Endothelial cell (in vitro differentiated cells): ENCODE results near the gene RETREG2. TPM values are rescaled to one million over a fixed set of nuclear protein-coding genes. Genes with fewer than 3 reads are reported as not detected.

ENCODE experiments used
- DNase-seq: peaks from one replicate; pipeline ENCODE4 v3.0.0; 2021; ENCODE audit warnings: low spot score
- H3K27ac Mint-ChIP-seq: one replicate; pipeline ENCODE4 v1.8.0; 2021; ENCODE audit warnings: mixed read lengths, inconsistent platforms; ENCODE audit not compliant: unreplicated experiment
- H3K27me3 Mint-ChIP-seq: one replicate; pipeline ENCODE4 v1.8.0; 2021; ENCODE audit warnings: mild to moderate bottlenecking, moderate library complexity, mixed read lengths, inconsistent platforms; ENCODE audit not compliant: unreplicated experiment
- H3K36me3 Mint-ChIP-seq: one replicate; pipeline ENCODE4 v1.8.0; 2021; ENCODE audit warnings: mild to moderate bottlenecking, low read depth, mixed read lengths, inconsistent platforms; ENCODE audit not compliant: unreplicated experiment
- H3K4me1 Mint-ChIP-seq: one replicate; pipeline ENCODE4 v1.8.0; 2021; ENCODE audit warnings: mild to moderate bottlenecking, mixed read lengths, inconsistent platforms; ENCODE audit not compliant: unreplicated experiment
- H3K4me3 Mint-ChIP-seq: one replicate; pipeline ENCODE4 v1.8.0; 2021; ENCODE audit warnings: mild to moderate bottlenecking, mixed read lengths, inconsistent platforms; ENCODE audit not compliant: unreplicated experiment
- H3K9me3 Mint-ChIP-seq: one replicate; pipeline ENCODE4 v1.8.0; 2021; ENCODE audit warnings: mixed read lengths, inconsistent platforms; ENCODE audit not compliant: unreplicated experiment
- total RNA-seq: library from RNA; stranded (reverse); fragmentation: NEBNext Ultra II Directional; extraction: Animal tissue kit (Norgen Biotek cat#: 25700); gene quantifications from one replicate; pipeline ENCODE4 v1.2.1, GENCODE V29; 2021; ENCODE audit not compliant: unreplicated experiment
- TF ChIP-seq, protein P1 (sequence below): fragments of 200-600 bp; sonication (generic); IDR thresholded peaks from one replicate; pipeline ENCODE4 v1.5.0; 2021; ENCODE audit warnings: antibody characterized with exemption; ENCODE audit not compliant: unreplicated experiment

RETREG2 gene
- total RNA-seq, 1 donor from 2014 or later: 90.6 TPM

DNA sequence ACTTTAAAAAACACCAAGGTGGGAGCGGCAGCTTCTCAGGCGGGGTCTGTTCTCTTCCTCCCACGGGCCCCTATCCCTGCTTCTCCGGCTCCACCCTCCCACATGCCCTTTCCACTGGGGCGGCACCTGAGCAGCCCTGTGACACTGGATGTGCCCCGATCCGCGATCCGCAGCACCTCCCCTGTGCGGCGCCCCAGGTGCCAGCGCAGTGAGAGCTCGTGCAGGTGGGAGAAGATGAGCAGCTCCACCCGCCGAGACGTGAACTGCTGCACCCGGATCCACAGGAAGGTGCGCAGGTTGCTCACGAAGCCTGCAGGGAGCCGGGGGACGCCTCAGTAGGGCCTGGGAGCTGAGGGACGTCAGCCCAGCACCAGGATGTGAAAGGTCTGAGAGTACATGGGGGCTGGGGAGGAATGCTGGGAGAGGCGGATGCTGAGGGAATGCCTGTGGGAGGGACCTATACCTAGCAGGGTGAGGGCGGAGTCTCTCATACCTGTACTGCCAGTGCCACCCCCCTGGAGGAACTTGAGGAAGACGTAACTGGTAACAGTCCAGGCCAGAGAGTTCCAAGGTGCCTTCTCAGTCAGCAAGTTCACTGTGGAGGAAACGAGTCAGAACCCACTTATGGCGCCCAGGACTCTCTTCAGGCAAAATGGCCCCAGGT, 37.9 kb downstream of the RETREG2 start:
- TF ChIP-seq, protein P1, sequence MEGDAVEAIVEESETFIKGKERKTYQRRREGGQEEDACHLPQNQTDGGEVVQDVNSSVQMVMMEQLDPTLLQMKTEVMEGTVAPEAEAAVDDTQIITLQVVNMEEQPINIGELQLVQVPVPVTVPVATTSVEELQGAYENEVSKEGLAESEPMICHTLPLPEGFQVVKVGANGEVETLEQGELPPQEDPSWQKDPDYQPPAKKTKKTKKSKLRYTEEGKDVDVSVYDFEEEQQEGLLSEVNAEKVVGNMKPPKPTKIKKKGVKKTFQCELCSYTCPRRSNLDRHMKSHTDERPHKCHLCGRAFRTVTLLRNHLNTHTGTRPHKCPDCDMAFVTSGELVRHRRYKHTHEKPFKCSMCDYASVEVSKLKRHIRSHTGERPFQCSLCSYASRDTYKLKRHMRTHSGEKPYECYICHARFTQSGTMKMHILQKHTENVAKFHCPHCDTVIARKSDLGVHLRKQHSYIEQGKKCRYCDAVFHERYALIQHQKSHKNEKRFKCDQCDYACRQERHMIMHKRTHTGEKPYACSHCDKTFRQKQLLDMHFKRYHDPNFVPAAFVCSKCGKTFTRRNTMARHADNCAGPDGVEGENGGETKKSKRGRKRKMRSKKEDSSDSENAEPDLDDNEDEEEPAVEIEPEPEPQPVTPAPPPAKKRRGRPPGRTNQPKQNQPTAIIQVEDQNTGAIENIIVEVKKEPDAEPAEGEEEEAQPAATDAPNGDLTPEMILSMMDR: no peak
- peaks cover 14% of the 10 kb centered on the region for H3K4me1 Mint-ChIP-seq
- peaks cover 11% of the 10 kb centered on the region for H3K27me3 Mint-ChIP-seq
- no peak overlapping the region for H3K27ac Mint-ChIP-seq
- no peak overlapping the region for H3K4me3 Mint-ChIP-seq
- no peak for DNase-seq
- H3K36me3 Mint-ChIP-seq: peaks cover 4% of the 10 kb centered on the region
- no peaks in the 10 kb centered on the region for H3K9me3 Mint-ChIP-seq

DNA sequence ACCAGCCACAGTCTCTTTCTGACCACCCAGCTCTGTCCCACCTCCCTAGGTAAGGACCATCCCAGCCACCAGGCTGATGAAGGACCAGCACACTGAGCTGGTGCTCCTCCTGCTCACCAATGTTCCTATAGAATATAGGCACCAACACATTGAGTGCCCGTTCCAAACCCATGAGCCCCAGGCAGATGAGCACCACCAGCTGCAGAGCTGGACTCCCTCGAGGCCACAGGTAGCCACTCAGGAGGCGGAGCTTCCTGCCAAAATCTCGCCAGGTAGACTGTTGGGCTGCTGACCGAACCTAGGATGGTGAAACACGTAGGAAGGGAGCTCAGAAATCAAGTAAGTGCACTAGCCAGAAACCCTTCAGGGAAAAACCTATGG, 38.5 kb downstream of the RETREG2 start:
- Mint-ChIP-seq H3K36me3 (peaks cover 9% of the 10 kb centered on the region), H3K27ac (no peak overlapping the region), H3K4me3 (no peak overlapping the region), H3K4me1 (peaks cover 14% of the 10 kb centered on the region), H3K27me3 (peaks cover 12% of the 10 kb centered on the region), H3K9me3 (no peaks in the 10 kb centered on the region)
- TF ChIP-seq, protein P1: no peak
- no peak for DNase-seq

DNA sequence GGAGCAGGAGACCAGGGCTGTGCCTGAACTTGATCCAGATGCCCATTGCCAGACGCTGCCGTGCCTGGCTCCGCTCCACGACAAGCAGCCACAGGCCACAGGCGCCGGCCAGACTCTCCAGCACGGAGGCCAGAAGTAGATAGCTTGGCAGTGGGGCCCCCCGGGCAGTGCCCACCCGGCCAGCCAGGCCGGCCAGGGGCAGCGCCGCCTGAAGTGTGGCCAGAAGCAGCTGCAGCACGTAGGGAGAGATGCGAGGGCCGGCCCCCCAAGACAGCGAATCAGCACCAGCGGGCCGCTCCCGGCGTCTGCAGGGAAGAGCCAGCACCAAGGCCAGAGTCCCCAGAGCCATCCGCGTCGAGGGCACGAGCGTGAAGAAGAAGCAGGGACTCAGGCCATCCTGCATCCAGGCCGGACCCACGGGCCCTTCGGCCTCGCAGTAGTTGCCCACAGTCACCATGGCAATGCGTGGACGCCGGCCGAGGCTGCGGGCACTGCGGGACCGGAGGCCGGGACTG, 40.2 kb downstream of the RETREG2 start:
- Mint-ChIP-seq H3K4me1 (peaks cover 14% of the 10 kb centered on the region), H3K9me3 (no peaks in the 10 kb centered on the region), H3K36me3 (peaks cover 18% of the 10 kb centered on the region), H3K4me3 (peak overlapping the region; percentile 85), H3K27me3 (peaks cover 10% of the 10 kb centered on the region), H3K27ac (peak overlapping the region; percentile 74)
- TF ChIP-seq, protein P1: no peak
- peak; percentile 62 for DNase-seq

DNA sequence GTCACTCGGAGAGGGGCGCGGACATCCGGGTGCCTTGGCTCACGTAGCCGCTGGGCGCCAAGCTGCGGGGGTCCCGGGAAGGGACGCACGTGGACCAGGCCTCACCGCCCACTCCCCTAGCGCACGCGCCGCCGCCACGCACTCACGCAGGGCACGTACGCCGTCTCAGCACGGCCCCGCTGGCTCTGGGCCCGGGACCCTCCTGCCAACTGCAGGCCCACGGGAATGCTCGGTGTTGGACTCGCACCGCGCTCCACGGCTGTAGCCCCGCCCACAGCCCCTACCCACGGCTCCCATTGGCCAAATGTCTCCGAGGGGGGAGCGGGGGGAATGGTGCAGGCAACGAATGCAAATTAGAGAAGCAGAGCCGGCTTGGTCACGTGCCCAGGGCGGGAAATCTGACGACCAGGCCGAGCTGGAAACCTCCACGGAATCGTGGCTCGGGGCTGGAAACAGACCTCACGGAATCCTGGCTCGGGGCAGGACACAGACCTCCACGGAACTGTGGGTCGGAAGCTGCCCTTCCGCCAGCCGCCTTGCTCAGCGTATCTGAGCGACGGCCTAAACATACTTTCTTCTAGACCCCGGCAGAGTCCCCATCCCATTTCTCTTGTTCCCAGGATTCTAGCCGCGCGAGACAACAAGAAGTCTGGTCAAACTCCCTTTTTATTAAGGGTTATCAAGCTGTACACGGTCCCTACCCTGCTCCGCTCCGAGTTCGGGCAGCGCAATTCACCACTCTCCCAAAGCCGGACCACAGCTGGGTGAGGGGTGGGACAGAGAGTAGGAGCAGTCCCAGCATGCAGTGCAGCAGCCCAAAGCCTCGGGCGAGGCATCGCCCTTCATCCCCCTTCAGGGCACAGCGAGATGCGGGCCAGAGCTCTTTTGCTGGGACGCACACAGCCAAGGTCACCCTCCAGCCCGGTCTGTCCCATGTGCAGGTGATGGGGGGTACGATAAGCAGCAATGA, 40.9 kb downstream of the RETREG2 start, which contains the start of gene ABCB6:
Gene ABCB6, minus strand, starts transcription at position 227 of the 970 bp plus-strand sequence. CDS start 285 bp downstream, outside the sequence.
- Mint-ChIP-seq H3K36me3 (peaks cover 24% of the 10 kb centered on the region), H3K9me3 (no peaks in the 10 kb centered on the region), H3K27me3 (peaks cover 10% of the 10 kb centered on the region), H3K4me1 (peaks cover 14% of the 10 kb centered on the region), H3K4me3 (peak within 1 kb of the TSS; percentile 85), H3K27ac (peak within 1 kb of the TSS; percentile 74)
- DNase-seq: peak; percentile 89
- TF ChIP-seq, protein P1: no peak
